CD4-positive, CD25-positive, alpha-beta regulatory T cell (primary cell): ENCODE data around the gene TAS2R16. TPM values are rescaled to one million over a fixed set of nuclear protein-coding genes. Genes with fewer than 3 reads are reported as not detected.

Experiments
- ATAC-seq, 2 donors: fragments of 150-1000 bp; cut with Tn5 transposase; one replicate each; pipeline ENCODE4 v1.10.0; 2021; ENCODE audit warnings: low read depth in 2 of 2, moderate number of reproducible peaks in 2 of 2, moderate library complexity in 1 of 2
- DNase-seq, 3 donors: peaks; one replicate each; pipeline versions ENCODE4 v3.0.0 to v3.0.0-alpha.2; 2012 to 2022; ENCODE audit warnings: mixed read lengths in 1 of 3
- H3K27ac ChIP-seq: one replicate; pipeline ENCODE4 v1.7.0; 2013; ENCODE audit warnings: mild to moderate bottlenecking, low read length; ENCODE audit not compliant: insufficient read depth, poor library complexity, severe bottlenecking
- H3K27me3 ChIP-seq: one replicate; pipeline ENCODE4 v1.7.0; 2013; ENCODE audit warnings: low read length; ENCODE audit not compliant: control insufficient read depth, insufficient read depth
- H3K36me3 ChIP-seq: one replicate; pipeline ENCODE4 v1.7.0; 2013; ENCODE audit warnings: mild to moderate bottlenecking, low read length, moderate library complexity; ENCODE audit not compliant: control insufficient read depth, insufficient read depth
- H3K4me1 ChIP-seq: 2 replicates; pipeline ENCODE4 v1.7.0; 2013; ENCODE audit warnings: mild to moderate bottlenecking, low read length; ENCODE audit not compliant: insufficient read depth, control insufficient read depth, poor library complexity, severe bottlenecking
- H3K4me3 ChIP-seq: one replicate; pipeline ENCODE4 v1.7.0; 2013; ENCODE audit warnings: low read depth, mild to moderate bottlenecking, low read length, moderate library complexity
- H3K9me3 ChIP-seq, 2 experiments: 1 replicate in 1 of 2; 2 replicates in 1 of 2; pipeline ENCODE4 v1.7.0; 2013; ENCODE audit warnings: low read length in 2 of 2, mild to moderate bottlenecking in 1 of 2, moderate library complexity in 1 of 2; ENCODE audit not compliant: control insufficient read depth in 2 of 2
- H3K27ac Mint-ChIP-seq, 3 donors: one replicate each; pipeline ENCODE4 v1.8.0; 2020 to 2022; ENCODE audit warnings: mild to moderate bottlenecking in 3 of 3, mixed read lengths in 3 of 3, moderate library complexity in 2 of 3
- H3K27me3 Mint-ChIP-seq: one replicate; pipeline ENCODE4 v1.8.0; 2022; ENCODE audit warnings: mild to moderate bottlenecking, mixed read lengths
- H3K36me3 Mint-ChIP-seq: one replicate; pipeline ENCODE4 v1.8.0; 2020; ENCODE audit warnings: mixed read lengths
- H3K4me1 Mint-ChIP-seq, 4 donors: one replicate each; pipeline ENCODE4 v1.8.0; 2020 to 2022; ENCODE audit warnings: mixed read lengths in 4 of 4, mild to moderate bottlenecking in 1 of 4
- H3K4me3 Mint-ChIP-seq, 4 donors: one replicate each; pipeline ENCODE4 v1.8.0; 2020 to 2022; ENCODE audit warnings: mild to moderate bottlenecking in 4 of 4, mixed read lengths in 4 of 4, moderate library complexity in 3 of 4
- H3K9me3 Mint-ChIP-seq, 7 donors: one replicate each; pipeline ENCODE4 v1.8.0; 2020 to 2022; ENCODE audit warnings: mixed read lengths in 7 of 7, mild to moderate bottlenecking in 3 of 7, moderate library complexity in 2 of 7
- polyA plus RNA-seq, 4 donors: library from polyadenylated mRNA; unstranded; fragments of 300-500 nt; fragmentation: Illumina TruSeq; gene quantifications; one replicate each; pipeline ENCODE4 v1.2.3, GENCODE V29; 2021
- total RNA-seq: library from RNA; stranded (reverse); gene quantifications from one replicate; pipeline ENCODE4 v1.2.3, GENCODE V29; 2022

TAS2R16 gene
- total RNA-seq (not detected), polyA plus RNA-seq (not detected)

GRCh38 chr7:122995600-122995999 lies at the start of gene TAS2R16:
TAS2R16 (minus strand) TSS chr7:122995700; CDS start chr7:122995634, 66 bp downstream.
- H3K27me3 ChIP-seq = no peaks in the 10 kb centered on the region

GRCh38 chr7:123043642-123044041 lies 48.1 kb upstream of the TAS2R16 start:
- Mint-ChIP-seq H3K9me3 (peaks cover 1 to 17% (median 5%) of the 10 kb centered on the region in 7 donors), H3K4me1 (no peaks in the 10 kb centered on the region), H3K4me3 (no peak overlapping the region), H3K36me3 (no peaks in the 10 kb centered on the region), H3K27me3 (no peaks in the 10 kb centered on the region), H3K27ac (no peak overlapping the region)
- H3K27me3 ChIP-seq = no peaks in the 10 kb centered on the region
- DNase-seq (no peak), ATAC-seq (no peak)
- H3K36me3 ChIP-seq = no peaks in the 10 kb centered on the region
- H3K4me3 ChIP-seq = no peak overlapping the region
- no peak overlapping the region for H3K27ac ChIP-seq
- no peaks in the 10 kb centered on the region for H3K9me3 ChIP-seq
- no peaks in the 10 kb centered on the region for H3K4me1 ChIP-seq

More at GRCh38 chr7:122995600-122995999, at the start of gene TAS2R16:
- Mint-ChIP-seq H3K36me3 (no peaks in the 10 kb centered on the region), H3K4me3 (no peak within 1 kb of the TSS), H3K4me1 (no peaks in the 10 kb centered on the region), H3K9me3 (peaks cover 2 to 15% (median 4%) of the 10 kb centered on the region in 7 donors), H3K27ac (no peak within 1 kb of the TSS), H3K27me3 (no peaks in the 10 kb centered on the region)
- Histone ChIP-seq H3K27ac (no peak within 1 kb of the TSS), H3K36me3 (no peaks in the 10 kb centered on the region), H3K4me1 (no peaks in the 10 kb centered on the region), H3K9me3 (no peaks in the 10 kb centered on the region), H3K4me3 (no peak within 1 kb of the TSS)
- ATAC-seq (no peak), DNase-seq (no peak)

GRCh38 chr7:123041101-123041500 lies 45.6 kb upstream of the TAS2R16 start:
- H3K27ac ChIP-seq = no peak overlapping the region
- Mint-ChIP-seq H3K9me3 (peaks cover 1 to 14% (median 4%) of the 10 kb centered on the region in 7 donors), H3K4me3 (no peak overlapping the region), H3K27ac (no peak overlapping the region), H3K27me3 (no peaks in the 10 kb centered on the region), H3K36me3 (no peaks in the 10 kb centered on the region), H3K4me1 (no peaks in the 10 kb centered on the region)
- no peaks in the 10 kb centered on the region for H3K36me3 ChIP-seq
- ATAC-seq = no peak
- no peaks in the 10 kb centered on the region for H3K27me3 ChIP-seq
- H3K4me3 ChIP-seq = no peak overlapping the region
- H3K9me3 ChIP-seq = no peaks in the 10 kb centered on the region
- H3K4me1 ChIP-seq = no peaks in the 10 kb centered on the region
- no peak for DNase-seq

GRCh38 chr7:123039269-123039668 lies 43.8 kb upstream of the TAS2R16 start:
- Histone ChIP-seq H3K9me3 (no peaks in the 10 kb centered on the region), H3K36me3 (no peaks in the 10 kb centered on the region), H3K27me3 (no peaks in the 10 kb centered on the region), H3K4me1 (no peaks in the 10 kb centered on the region), H3K4me3 (no peak overlapping the region), H3K27ac (no peak overlapping the region)
- Mint-ChIP-seq H3K36me3 (no peaks in the 10 kb centered on the region), H3K4me1 (no peaks in the 10 kb centered on the region), H3K27ac (no peak overlapping the region), H3K27me3 (no peaks in the 10 kb centered on the region), H3K9me3 (peaks cover 1 to 12% (median 3%) of the 10 kb centered on the region in 7 donors), H3K4me3 (no peak overlapping the region)
- no peak for DNase-seq
- no peak for ATAC-seq

- DNase-seq = no peak
- no peaks in the 10 kb centered on the region for H3K27me3 Mint-ChIP-seq
- no peaks in the 10 kb centered on the region for H3K36me3 Mint-ChIP-seq
- H3K4me1 Mint-ChIP-seq = no peaks in the 10 kb centered on the region
- H3K27ac Mint-ChIP-seq = no peak overlapping the region
- Histone ChIP-seq H3K36me3 (no peaks in the 10 kb centered on the region), H3K9me3 (no peaks in the 10 kb centered on the region), H3K27ac (no peak overlapping the region), H3K27me3 (no peaks in the 10 kb centered on the region), H3K4me1 (no peaks in the 10 kb centered on the region), H3K4me3 (no peak overlapping the region)
- peaks cover 0 to 23% (median 3%) of the 10 kb centered on the region in 7 donors for H3K9me3 Mint-ChIP-seq
- no peak overlapping the region for H3K4me3 Mint-ChIP-seq
- ATAC-seq = no peak
Measured at GRCh38 chr7:123034106-123034505, 38.6 kb upstream of the TAS2R16 start.

- no peak overlapping the region for H3K4me3 ChIP-seq
- no peaks in the 10 kb centered on the region for H3K27me3 ChIP-seq
Measured at GRCh38 chr7:123030631-123031030, 35.1 kb upstream of the TAS2R16 start.

GRCh38 chr7:123028339-123028738 lies 32.8 kb upstream of the TAS2R16 start:
- Mint-ChIP-seq H3K4me3 (no peak overlapping the region), H3K36me3 (no peaks in the 10 kb centered on the region), H3K4me1 (no peaks in the 10 kb centered on the region), H3K27ac (no peak overlapping the region), H3K27me3 (no peaks in the 10 kb centered on the region), H3K9me3 (peaks cover 1 to 19% (median 4%) of the 10 kb centered on the region in 7 donors)
- ATAC-seq (no peak), DNase-seq (no peak)
- Histone ChIP-seq H3K27me3 (no peaks in the 10 kb centered on the region), H3K9me3 (peaks cover 2 to 3% of the 10 kb centered on the region in 2 experiments), H3K4me3 (no peak overlapping the region), H3K36me3 (no peaks in the 10 kb centered on the region), H3K4me1 (no peaks in the 10 kb centered on the region), H3K27ac (no peak overlapping the region)

More at GRCh38 chr7:123030631-123031030, 35.1 kb upstream of the TAS2R16 start:
- no peak for DNase-seq
- ATAC-seq = no peak
- Mint-ChIP-seq H3K9me3 (peaks cover 1 to 25% (median 5%) of the 10 kb centered on the region in 7 donors), H3K4me1 (no peaks in the 10 kb centered on the region), H3K4me3 (no peak overlapping the region), H3K36me3 (no peaks in the 10 kb centered on the region), H3K27ac (no peak overlapping the region), H3K27me3 (no peaks in the 10 kb centered on the region)
- Histone ChIP-seq H3K36me3 (no peaks in the 10 kb centered on the region), H3K27ac (no peak overlapping the region), H3K4me1 (no peaks in the 10 kb centered on the region), H3K9me3 (peaks cover 2 to 3% of the 10 kb centered on the region in 2 experiments)

- ATAC-seq (no peak), DNase-seq (no peak)
- no peaks in the 10 kb centered on the region for H3K27me3 Mint-ChIP-seq
- Histone ChIP-seq H3K9me3 (peaks cover 2 to 3% of the 10 kb centered on the region in 2 experiments), H3K4me1 (no peaks in the 10 kb centered on the region), H3K27ac (no peak overlapping the region), H3K36me3 (no peaks in the 10 kb centered on the region), H3K27me3 (no peaks in the 10 kb centered on the region), H3K4me3 (no peak overlapping the region)
- H3K9me3 Mint-ChIP-seq = peaks cover 1 to 17% (median 4%) of the 10 kb centered on the region in 7 donors
- H3K4me3 Mint-ChIP-seq = no peak overlapping the region
- H3K27ac Mint-ChIP-seq = no peak overlapping the region
- H3K36me3 Mint-ChIP-seq = no peaks in the 10 kb centered on the region
- H3K4me1 Mint-ChIP-seq = no peaks in the 10 kb centered on the region
Measured at GRCh38 chr7:123026251-123026650, 30.8 kb upstream of the TAS2R16 start.
